SJSA1 (cell line): ENCODE results near the gene CWF19L2. TPM values are rescaled to one million over a fixed set of nuclear protein-coding genes. Genes with fewer than 3 reads are reported as not detected.
"Not testable (repeated sequence)": the region's sequence is repeated elsewhere in the genome, so short reads cannot be mapped to it uniquely, and the experiment has no call there.

Experiments used
- DNase-seq, 2 experiments: peaks; one replicate each; pipeline ENCODE4 v3.0.0-alpha.2; 2015 to 2020; ENCODE audit warnings: low spot score in 2 of 2, low read depth in 1 of 2
- H3K27ac ChIP-seq: fragments of 250-450 bp; sonication (Bioruptor Pico); 2 replicates; pipeline ENCODE4 v1.5.1; 2020; ENCODE audit warnings: mild to moderate bottlenecking, moderate library complexity
- H3K27me3 ChIP-seq: fragments of 250-450 bp; sonication (Bioruptor Pico); replicated peaks from 2 replicates; pipeline ENCODE4 v1.5.1; 2020; ENCODE audit warnings: mild to moderate bottlenecking, moderate library complexity
- H3K36me3 ChIP-seq: fragments of 250-450 bp; sonication (Bioruptor Pico); 2 replicates; pipeline ENCODE4 v1.5.1; 2020; ENCODE audit warnings: mild to moderate bottlenecking
- H3K4me1 ChIP-seq: fragments of 250-450 bp; sonication (Bioruptor Pico); replicated peaks from 2 replicates; pipeline ENCODE4 v1.6.1; 2021; ENCODE audit warnings: mild to moderate bottlenecking
- H3K4me3 ChIP-seq: fragments of 250-450 bp; sonication (Bioruptor Pico); 2 replicates; pipeline ENCODE4 v1.5.1; 2020; ENCODE audit warnings: mild to moderate bottlenecking
- H3K9me3 ChIP-seq: fragments of 250-450 bp; sonication (Bioruptor Pico); replicated peaks from 2 replicates; pipeline ENCODE4 v1.5.1; 2020; ENCODE audit warnings: mild to moderate bottlenecking
- total RNA-seq: library from RNA; depleted of rRNA; stranded (reverse); fragments of >200 nt; shearing (Covaris generic); gene quantifications from 2 replicates; pipeline ENCODE4 v1.2.3, GENCODE V29; 2014

Gene CWF19L2
- total RNA-seq, 1 experiment from 2014 or later, result 5.6 TPM

GRCh38 chr11:107401131-107401530 is 56.5 kb downstream of the CWF19L2 start:
- H3K4me3 ChIP-seq, H3K36me3 ChIP-seq, H3K27ac ChIP-seq, H3K27me3 ChIP-seq, H3K4me1 ChIP-seq, DNase-seq, H3K9me3 ChIP-seq: not testable (repeated sequence)

GRCh38 chr11:107397357-107397756 is 60.3 kb downstream of the CWF19L2 start:
- Histone ChIP-seq H3K27me3 (no peaks in the 10 kb centered on the region), H3K9me3 (no peaks in the 10 kb centered on the region), H3K4me3 (no peak overlapping the region), H3K36me3 (no peaks in the 10 kb centered on the region), H3K4me1 (no peaks in the 10 kb centered on the region), H3K27ac (no peak overlapping the region)
- no peak for DNase-seq

DNA sequence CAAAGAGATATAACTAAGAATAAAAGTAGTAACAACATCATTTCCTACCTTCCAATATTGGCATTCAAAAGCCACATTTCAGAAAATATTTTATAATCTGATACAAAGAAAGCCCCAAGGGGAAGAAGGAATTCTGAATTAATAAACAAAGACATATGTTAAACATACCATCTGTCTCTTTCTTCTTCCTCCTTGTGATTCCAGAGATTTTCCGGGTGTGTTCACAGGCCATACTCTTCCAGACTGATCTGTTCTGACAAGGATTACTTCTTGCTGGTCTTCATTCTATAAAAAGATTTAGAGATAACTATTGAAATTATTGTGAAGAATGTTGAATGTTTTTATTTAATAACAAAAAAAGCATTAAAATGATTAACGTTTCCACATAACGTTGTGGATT is 65.0 kb downstream of the CWF19L2 start:
- Histone ChIP-seq H3K27ac (no peak overlapping the region), H3K36me3 (no peaks in the 10 kb centered on the region), H3K27me3 (no peaks in the 10 kb centered on the region), H3K4me1 (no peaks in the 10 kb centered on the region), H3K9me3 (no peaks in the 10 kb centered on the region), H3K4me3 (no peak overlapping the region)
- DNase-seq, result no peak

DNA sequence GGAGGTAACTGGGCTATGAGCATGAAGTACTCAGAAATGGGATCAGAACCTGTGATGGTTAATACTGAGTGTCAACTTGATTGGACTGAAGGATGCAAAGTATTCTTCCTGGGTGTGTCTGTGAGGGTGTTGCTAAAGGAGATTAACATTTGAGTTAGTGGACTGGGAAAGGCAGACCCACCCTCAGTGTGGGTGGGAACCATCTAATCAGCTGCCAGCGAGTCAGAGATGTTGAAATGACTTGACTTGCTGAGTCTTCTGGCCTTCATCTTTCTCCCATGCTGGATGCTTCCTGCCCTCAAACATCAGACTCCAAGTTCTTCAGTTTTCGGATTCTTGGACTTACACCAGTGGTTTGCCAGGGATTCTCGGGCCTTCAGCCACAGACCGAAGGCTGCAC is 66.9 kb downstream of the CWF19L2 start:
- not testable (repeated sequence) for H3K9me3 ChIP-seq, H3K27me3 ChIP-seq, H3K4me3 ChIP-seq, H3K36me3 ChIP-seq, H3K4me1 ChIP-seq, DNase-seq, H3K27ac ChIP-seq

DNA sequence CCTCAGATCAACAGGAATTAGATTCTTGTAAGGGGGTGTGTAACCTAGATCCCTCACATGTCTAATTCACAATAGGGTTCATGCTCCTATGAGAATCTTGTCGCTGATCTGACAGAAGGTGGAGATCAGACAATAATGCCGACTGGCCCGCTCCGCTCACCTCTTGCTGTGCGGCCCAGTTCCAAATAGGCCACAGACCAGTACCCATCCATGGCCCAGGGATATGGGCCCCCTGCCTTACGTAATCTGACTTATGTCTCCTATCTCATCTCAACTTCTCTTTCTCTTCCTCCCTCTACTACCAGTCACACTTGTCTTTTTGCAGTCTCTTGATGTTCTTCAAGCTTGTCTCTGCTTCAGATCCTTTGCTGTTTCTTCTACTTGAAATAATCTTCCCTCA is 70.0 kb downstream of the CWF19L2 start:
- H3K4me1 ChIP-seq, result no peaks in the 10 kb centered on the region
- H3K27me3 ChIP-seq, result no peaks in the 10 kb centered on the region
- DNase-seq, result no peak
- H3K27ac ChIP-seq, result no peak overlapping the region
- H3K36me3 ChIP-seq, result no peaks in the 10 kb centered on the region
- no peaks in the 10 kb centered on the region for H3K9me3 ChIP-seq
- no peak overlapping the region for H3K4me3 ChIP-seq

- no peaks in the 10 kb centered on the region for H3K9me3 ChIP-seq
- H3K36me3 ChIP-seq, result no peaks in the 10 kb centered on the region
- H3K4me1 ChIP-seq, result no peaks in the 10 kb centered on the region
- no peak overlapping the region for H3K27ac ChIP-seq
- H3K27me3 ChIP-seq, result no peaks in the 10 kb centered on the region
- H3K4me3 ChIP-seq, result no peak overlapping the region
- no peak for DNase-seq
Measured at GRCh38 chr11:107385361-107385981, 72.2 kb downstream of the CWF19L2 start.

- DNase-seq, result no peak
- no peak overlapping the region for H3K4me3 ChIP-seq
- H3K4me1 ChIP-seq, result no peaks in the 10 kb centered on the region
- H3K36me3 ChIP-seq, result no peaks in the 10 kb centered on the region
- H3K27ac ChIP-seq, result no peak overlapping the region
- no peaks in the 10 kb centered on the region for H3K9me3 ChIP-seq
- no peaks in the 10 kb centered on the region for H3K27me3 ChIP-seq
Measured at GRCh38 chr11:107384144-107384852, 73.3 kb downstream of the CWF19L2 start.

GRCh38 chr11:107372439-107372838 is 85.2 kb downstream of the CWF19L2 start:
- no peak overlapping the region for H3K4me3 ChIP-seq
- 0 out of 2 replicates have a peak, but pooled peaks cover 3% of the 10 kb centered on the region for H3K4me1 ChIP-seq
- H3K9me3 ChIP-seq, result no peaks in the 10 kb centered on the region
- no peak for DNase-seq
- no peaks in the 10 kb centered on the region for H3K27me3 ChIP-seq
- H3K36me3 ChIP-seq, result no peaks in the 10 kb centered on the region
- H3K27ac ChIP-seq, result no peak overlapping the region

- 0 out of 2 replicates have a peak, but pooled peaks cover 3% of the 10 kb centered on the region for H3K4me1 ChIP-seq
Measured at GRCh38 chr11:107370390-107370789, 87.2 kb downstream of the CWF19L2 start.

GRCh38 chr11:107359701-107360100 is 97.9 kb downstream of the CWF19L2 start:
- Histone ChIP-seq H3K4me3 (no peak overlapping the region), H3K9me3 (no peaks in the 10 kb centered on the region), H3K27ac (no peak overlapping the region), H3K36me3 (no peaks in the 10 kb centered on the region), H3K27me3 (no peaks in the 10 kb centered on the region), H3K4me1 (no peaks in the 10 kb centered on the region)
- DNase-seq, result no peak

More at GRCh38 chr11:107370390-107370789, 87.2 kb downstream of the CWF19L2 start:
- H3K4me3 ChIP-seq, result no peak overlapping the region
- no peak overlapping the region for H3K27ac ChIP-seq
- H3K36me3 ChIP-seq, result no peaks in the 10 kb centered on the region
- DNase-seq, result peak in 1 of 2 experiments; percentile 8
- no peaks in the 10 kb centered on the region for H3K9me3 ChIP-seq
- H3K27me3 ChIP-seq, result no peaks in the 10 kb centered on the region

- no peaks in the 10 kb centered on the region for H3K36me3 ChIP-seq
- no peaks in the 10 kb centered on the region for H3K27me3 ChIP-seq
- no peaks in the 10 kb centered on the region for H3K4me1 ChIP-seq
- H3K9me3 ChIP-seq, result no peaks in the 10 kb centered on the region
- no peak overlapping the region for H3K4me3 ChIP-seq
- no peak overlapping the region for H3K27ac ChIP-seq
- DNase-seq, result no peak
Measured at GRCh38 chr11:107357877-107358276, 99.7 kb downstream of the CWF19L2 start.

- Histone ChIP-seq H3K27me3 (no peaks in the 10 kb centered on the region), H3K36me3 (no peaks in the 10 kb centered on the region), H3K4me1 (no peaks in the 10 kb centered on the region), H3K9me3 (no peaks in the 10 kb centered on the region), H3K27ac (no peak overlapping the region), H3K4me3 (no peak overlapping the region)
- no peak for DNase-seq
Measured at GRCh38 chr11:107354780-107355179, 102.8 kb downstream of the CWF19L2 start.

DNA sequence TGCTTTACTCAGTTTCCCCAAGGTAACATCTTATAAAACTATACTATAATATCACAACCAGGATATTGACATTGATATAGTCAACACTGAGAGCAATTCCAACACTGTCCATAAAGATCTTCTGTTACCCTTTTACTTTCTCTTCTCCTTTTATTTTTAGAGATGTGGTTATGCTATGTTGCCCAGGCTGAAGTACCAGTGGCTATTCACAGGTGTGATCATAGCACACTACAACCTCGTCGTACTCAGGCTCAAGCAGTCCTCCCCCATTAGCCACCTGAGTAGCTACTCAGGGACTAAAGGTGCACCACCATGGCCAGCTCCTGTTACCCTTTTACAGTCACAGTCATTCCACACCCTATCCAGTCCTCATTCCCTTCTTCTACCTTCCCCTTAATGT is 119.7 kb downstream of the CWF19L2 start:
- H3K27ac ChIP-seq, result no peak overlapping the region
- no peak for DNase-seq
- no peaks in the 10 kb centered on the region for H3K36me3 ChIP-seq
- no peaks in the 10 kb centered on the region for H3K9me3 ChIP-seq
- no peak overlapping the region for H3K4me3 ChIP-seq
- H3K27me3 ChIP-seq, result no peaks in the 10 kb centered on the region
- no peaks in the 10 kb centered on the region for H3K4me1 ChIP-seq

DNA sequence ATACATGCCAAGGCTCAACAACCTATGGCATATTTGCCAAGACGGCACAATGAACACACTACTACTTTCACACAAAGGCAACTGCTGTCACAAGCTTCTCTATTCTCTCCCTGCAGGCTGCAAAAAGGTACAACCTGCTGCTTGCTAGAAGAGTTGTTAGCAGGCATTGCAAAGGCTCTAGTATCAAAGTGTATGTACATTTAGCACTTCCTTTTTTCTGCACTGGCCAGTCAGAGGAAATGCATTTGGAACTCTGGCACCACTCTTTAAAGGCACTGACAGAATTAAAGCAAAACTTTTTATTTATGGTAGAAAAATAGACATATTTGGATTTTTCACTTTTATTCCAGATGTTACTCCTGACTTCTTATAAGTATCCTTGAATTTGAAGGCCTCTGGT is 125.9 kb downstream of the CWF19L2 start:
- Histone ChIP-seq H3K27me3 (no peaks in the 10 kb centered on the region), H3K4me1 (no peaks in the 10 kb centered on the region), H3K4me3 (no peak overlapping the region), H3K36me3 (no peaks in the 10 kb centered on the region), H3K27ac (no peak overlapping the region), H3K9me3 (no peaks in the 10 kb centered on the region)
- no peak for DNase-seq
